Naive thymus-derived CD4-positive, alpha-beta T cell (primary cell): Measurements from ENCODE around the gene OSBPL3. TPM values are rescaled to one million over a fixed set of nuclear protein-coding genes. Genes with fewer than 3 reads are reported as not detected.

Experiments
- ATAC-seq: fragments of 150-1000 bp; cut with Tn5 transposase; 2 replicates; pipeline ENCODE4 v1.10.0; 2021; ENCODE audit warnings: mild to moderate bottlenecking, moderate library complexity
- CTCF ChIA-PET: fragments of 350-600 bp; sonication (Branson Sonifier 250); formaldehyde crosslinking; loops from one replicate; lab custom pipeline; 2021; ENCODE audit warnings: antibody characterized with exemption; lab: Charles Lee
- POLR2A ChIA-PET: fragments of 350-600 bp; sonication (Branson Sonifier 250); formaldehyde crosslinking; loops from one replicate; lab custom pipeline; 2021; ENCODE audit warnings: antibody characterized with exemption, inconsistent platforms; lab: Charles Lee
- DNase-seq, 9 donors: peaks; one replicate each; pipeline versions ENCODE4 v3.0.0 to v3.0.0-alpha.2; 2020 to 2022; ENCODE audit warnings: mixed read lengths in 1 of 9
- H3K27ac ChIP-seq: one replicate; pipeline ENCODE4 v1.7.0; 2013; ENCODE audit warnings: mild to moderate bottlenecking, low read depth, low read length, moderate library complexity
- H3K27me3 ChIP-seq, 2 donors: one replicate each; pipeline ENCODE4 v1.7.0; 2013; ENCODE audit warnings: low read length in 2 of 2, mild to moderate bottlenecking in 2 of 2, moderate library complexity in 2 of 2; ENCODE audit not compliant: control insufficient read depth in 2 of 2, insufficient read depth in 2 of 2
- H3K36me3 ChIP-seq, 3 experiments: 1 replicate in 2 of 3; 2 replicates in 1 of 3; pipeline ENCODE4 v1.7.0; 2013; ENCODE audit warnings: low read length in 3 of 3, mild to moderate bottlenecking in 3 of 3, moderate library complexity in 1 of 3; ENCODE audit not compliant: insufficient read depth in 3 of 3, control insufficient read depth in 2 of 3
- H3K4me1 ChIP-seq, 2 donors: one replicate each; pipeline ENCODE4 v1.7.0; 2013; ENCODE audit warnings: low read length in 2 of 2, mild to moderate bottlenecking in 2 of 2, moderate library complexity in 1 of 2; ENCODE audit not compliant: control insufficient read depth in 2 of 2, insufficient read depth in 2 of 2
- H3K4me3 ChIP-seq: 2 replicates; pipeline ENCODE4 v1.7.0; 2013; ENCODE audit warnings: mild to moderate bottlenecking, low read length
- H3K9me3 ChIP-seq, 3 experiments: 1 replicate in 2 of 3; 2 replicates in 1 of 3; pipeline ENCODE4 v1.7.0; 2013; ENCODE audit warnings: low read length in 3 of 3; ENCODE audit not compliant: control insufficient read depth in 2 of 3
- H3K27ac Mint-ChIP-seq, 9 donors: one replicate each; pipeline ENCODE4 v1.8.0; 2020 to 2022; ENCODE audit warnings: mixed read lengths in 9 of 9, mild to moderate bottlenecking in 8 of 9, moderate library complexity in 5 of 9, inconsistent platforms in 2 of 9
- H3K27me3 Mint-ChIP-seq, 5 donors: one replicate each; pipeline ENCODE4 v1.8.0; 2021 to 2022; ENCODE audit warnings: mixed read lengths in 5 of 5, mild to moderate bottlenecking in 1 of 5
- H3K36me3 Mint-ChIP-seq, 5 donors: one replicate each; pipeline ENCODE4 v1.8.0; 2020 to 2022; ENCODE audit warnings: mixed read lengths in 5 of 5, mild to moderate bottlenecking in 3 of 5, inconsistent platforms in 1 of 5
- H3K4me1 Mint-ChIP-seq, 7 donors: one replicate each; pipeline ENCODE4 v1.8.0; 2020 to 2022; ENCODE audit warnings: mixed read lengths in 7 of 7, mild to moderate bottlenecking in 3 of 7, inconsistent platforms in 1 of 7
- H3K4me3 Mint-ChIP-seq, 10 donors: one replicate each; pipeline ENCODE4 v1.8.0; 2020 to 2022; ENCODE audit warnings: mild to moderate bottlenecking in 10 of 10, mixed read lengths in 10 of 10, moderate library complexity in 6 of 10, inconsistent platforms in 2 of 10
- H3K9me3 Mint-ChIP-seq, 11 donors: one replicate each; pipeline ENCODE4 v1.8.0; 2020 to 2022; ENCODE audit warnings: mixed read lengths in 11 of 11, mild to moderate bottlenecking in 4 of 11, inconsistent platforms in 1 of 11, moderate library complexity in 1 of 11
- intact Hi-C, 2 donors: fragments of 100-400 bp; cut with micrococcal nuclease; formaldehyde crosslinking; loops; one replicate each; pipeline ENCODE4 v1.15.1; 2023
- polyA plus RNA-seq, 2 donors: library from polyadenylated mRNA; unstranded; fragments of 300-500 nt; fragmentation: Illumina TruSeq; gene quantifications; one replicate each; pipeline ENCODE4 v1.2.3, GENCODE V29; 2021
- total RNA-seq, 6 experiments: library from RNA in 5 of 6; stranded (reverse) in 5 of 6; gene quantifications; 1 replicate in 5 of 6; 2 replicates in 1 of 6; pipeline ENCODE4 v1.2.3 and lab custom pipeline; 2021 to 2026

Gene OSBPL3
- total and polyA plus RNA-seq, 7 experiments from 2014 or later = 4.5 to 75.7 (median 19.2) TPM

GRCh38 chr7:24877790-24878311, 102.1 kb downstream of the OSBPL3 start:
- Mint-ChIP-seq H3K4me3 (peak overlapping the region in 1 of 10 donors; percentile 49), H3K4me1 (peaks cover 0 to 53% (median 0%) of the 10 kb centered on the region in 7 donors), H3K27me3 (no peaks in the 10 kb centered on the region), H3K27ac (peak overlapping the region in 2 of 9 donors; percentile 59 to 72), H3K9me3 (no peaks in the 10 kb centered on the region), H3K36me3 (peaks cover 0 to 10% (median 0%) of the 10 kb centered on the region in 5 donors)
- DNase-seq (peak in 1 of 9 donors; percentile 24), ATAC-seq (peak; percentile 42)
- no peak overlapping the region for H3K27ac ChIP-seq
- H3K4me1 ChIP-seq = no peaks in the 10 kb centered on the region
- H3K4me3 ChIP-seq = no peak overlapping the region
- POLR2A ChIA-PET = no interaction called here
- CTCF ChIA-PET = interaction anchor here (0.6 to 1.1 kb wide), 2 partner anchors 15 to 102 kb away, joined by 3 to 4 read pairs; partner anchors contain the start of gene OSBPL3
- H3K27me3 ChIP-seq = no peaks in the 10 kb centered on the region
- H3K9me3 ChIP-seq = no peaks in the 10 kb centered on the region
- H3K36me3 ChIP-seq = no peaks in the 10 kb centered on the region
- intact Hi-C loops = loop anchor here in 1 of 2 donors (2.0 to 5.0 kb wide), 2 partner anchors 34 to 57 kb away; no protein-coding TSS in a partner anchor

DNA sequence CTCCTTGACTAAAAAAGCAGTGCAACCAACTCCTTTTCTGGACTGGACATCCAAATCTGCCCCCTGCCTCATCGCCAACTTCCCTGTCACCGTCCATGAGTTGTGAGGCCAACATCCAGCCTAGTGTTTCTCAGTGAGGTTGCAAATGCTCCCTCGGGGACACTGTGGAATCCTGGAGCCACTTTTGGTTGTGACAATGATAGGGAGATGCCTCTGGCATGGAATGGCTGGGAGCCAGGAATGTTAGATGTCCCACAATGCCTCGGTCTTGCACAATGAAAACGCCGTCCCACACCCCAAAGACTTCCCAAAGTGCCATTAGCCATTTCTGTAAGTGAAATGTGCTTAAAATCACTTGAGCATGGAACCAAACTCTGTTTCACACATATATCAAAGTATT, 105.2 kb downstream of the OSBPL3 start:
- no peaks in the 10 kb centered on the region for H3K9me3 Mint-ChIP-seq
- H3K4me1 Mint-ChIP-seq = peaks cover 0 to 55% (median 3%) of the 10 kb centered on the region in 7 donors
- ATAC-seq (no peak), DNase-seq (no peak)
- H3K27me3 Mint-ChIP-seq = no peaks in the 10 kb centered on the region
- no peaks in the 10 kb centered on the region for H3K9me3 ChIP-seq
- peaks cover 4 to 18% (median 14%) of the 10 kb centered on the region in 5 donors for H3K36me3 Mint-ChIP-seq
- intact Hi-C loops = loop anchor here in 1 of 2 donors (5.0 kb wide), 1 partner anchor 38 kb away; no protein-coding TSS in a partner anchor
- ChIA-PET POLR2A (no interaction called here), CTCF (no interaction called here)
- no peaks in the 10 kb centered on the region for H3K27me3 ChIP-seq
- no peak overlapping the region for H3K4me3 ChIP-seq
- H3K4me1 ChIP-seq = no peaks in the 10 kb centered on the region
- H3K36me3 ChIP-seq = peaks cover 0 to 7% (median 3%) of the 10 kb centered on the region in 3 experiments
- no peak overlapping the region for H3K4me3 Mint-ChIP-seq
- H3K27ac Mint-ChIP-seq = no peak overlapping the region
- no peak overlapping the region for H3K27ac ChIP-seq

- CTCF ChIA-PET = no interaction called here
- no peak overlapping the region for H3K27ac Mint-ChIP-seq
- H3K27me3 ChIP-seq = no peaks in the 10 kb centered on the region
- no peaks in the 10 kb centered on the region for H3K9me3 Mint-ChIP-seq
- no peak overlapping the region for H3K27ac ChIP-seq
- H3K36me3 ChIP-seq = peaks cover 0 to 7% (median 6%) of the 10 kb centered on the region in 3 experiments
- peaks cover 4 to 23% (median 18%) of the 10 kb centered on the region in 5 donors for H3K36me3 Mint-ChIP-seq
- H3K4me1 Mint-ChIP-seq = peaks cover 0 to 52% (median 3%) of the 10 kb centered on the region in 7 donors
- H3K4me1 ChIP-seq = no peaks in the 10 kb centered on the region
- intact Hi-C loops = no loop called here
- H3K9me3 ChIP-seq = no peaks in the 10 kb centered on the region
- POLR2A ChIA-PET = no interaction called here
- H3K27me3 Mint-ChIP-seq = no peaks in the 10 kb centered on the region
- DNase-seq = no peak
- ATAC-seq = no peak
- H3K4me3 Mint-ChIP-seq = no peak overlapping the region
- no peak overlapping the region for H3K4me3 ChIP-seq
These were observed 106.0 kb downstream of the OSBPL3 start for GRCh38 chr7:24873944-24874343.

DNA sequence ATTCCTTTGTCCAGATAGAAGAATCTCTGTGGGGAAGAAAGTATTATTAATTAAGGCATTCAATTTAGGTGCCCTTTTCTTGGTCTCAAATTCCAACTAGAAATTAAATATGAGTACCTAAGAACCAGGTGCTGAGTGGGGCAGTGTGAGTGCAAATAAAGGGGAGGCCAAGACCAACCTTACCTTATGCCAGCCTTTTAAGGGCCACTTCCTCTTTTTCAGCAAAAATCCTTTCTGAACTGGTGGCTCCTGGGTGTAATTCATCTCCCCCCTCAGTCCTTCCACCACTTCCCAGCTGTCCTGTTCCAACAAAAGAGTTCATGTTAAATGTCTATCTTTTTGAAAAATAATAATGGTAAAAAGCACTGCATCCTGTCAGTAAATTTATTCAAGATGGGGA, 108.2 kb downstream of the OSBPL3 start:
- ChIA-PET POLR2A (interaction anchor here (0.6 kb wide), 1 partner anchor 114 kb away, joined by 3 read pairs; no protein-coding TSS in a partner anchor), CTCF (interaction anchor here (1.0 kb wide), 1 partner anchor 43 kb away, joined by 3 read pairs; no protein-coding TSS in a partner anchor)
- Mint-ChIP-seq H3K36me3 (peaks cover 4 to 41% (median 25%) of the 10 kb centered on the region in 5 donors), H3K4me3 (no peak overlapping the region), H3K9me3 (no peaks in the 10 kb centered on the region), H3K27ac (no peak overlapping the region), H3K4me1 (peaks cover 0 to 40% (median 0%) of the 10 kb centered on the region in 7 donors), H3K27me3 (no peaks in the 10 kb centered on the region)
- H3K27ac ChIP-seq = no peak overlapping the region
- H3K36me3 ChIP-seq = peaks cover 0 to 7% (median 6%) of the 10 kb centered on the region in 3 experiments
- DNase-seq (no peak), ATAC-seq (no peak)
- no peak overlapping the region for H3K4me3 ChIP-seq
- no peaks in the 10 kb centered on the region for H3K4me1 ChIP-seq
- no peaks in the 10 kb centered on the region for H3K9me3 ChIP-seq
- intact Hi-C loops = no loop called here
- no peaks in the 10 kb centered on the region for H3K27me3 ChIP-seq

- ChIA-PET POLR2A (no interaction called here), CTCF (no interaction called here)
- Mint-ChIP-seq H3K4me3 (no peak overlapping the region), H3K9me3 (no peaks in the 10 kb centered on the region), H3K4me1 (peaks cover 0 to 39% (median 0%) of the 10 kb centered on the region in 7 donors), H3K27me3 (no peaks in the 10 kb centered on the region), H3K27ac (peak overlapping the region in 1 of 9 donors; percentile 44), H3K36me3 (peaks cover 4 to 47% (median 25%) of the 10 kb centered on the region in 5 donors)
- H3K4me3 ChIP-seq = no peak overlapping the region
- no peaks in the 10 kb centered on the region for H3K9me3 ChIP-seq
- H3K4me1 ChIP-seq = no peaks in the 10 kb centered on the region
- no peaks in the 10 kb centered on the region for H3K27me3 ChIP-seq
- peaks cover 0 to 7% (median 6%) of the 10 kb centered on the region in 3 experiments for H3K36me3 ChIP-seq
- DNase-seq (no peak), ATAC-seq (no peak)
- H3K27ac ChIP-seq = no peak overlapping the region
- intact Hi-C loops = no loop called here
These were observed 109.2 kb downstream of the OSBPL3 start for GRCh38 chr7:24870766-24871165.

- no peaks in the 10 kb centered on the region for H3K9me3 ChIP-seq
- intact Hi-C loops = no loop called here
- no peak overlapping the region for H3K27ac Mint-ChIP-seq
- no peaks in the 10 kb centered on the region for H3K4me1 ChIP-seq
- DNase-seq (no peak), ATAC-seq (no peak)
- H3K27me3 Mint-ChIP-seq = no peaks in the 10 kb centered on the region
- no peak overlapping the region for H3K27ac ChIP-seq
- no peak overlapping the region for H3K4me3 ChIP-seq
- H3K36me3 ChIP-seq = peaks cover 0 to 7% (median 6%) of the 10 kb centered on the region in 3 experiments
- no peak overlapping the region for H3K4me3 Mint-ChIP-seq
- H3K27me3 ChIP-seq = no peaks in the 10 kb centered on the region
- no peaks in the 10 kb centered on the region for H3K9me3 Mint-ChIP-seq
- ChIA-PET POLR2A (no interaction called here), CTCF (no interaction called here)
- peaks cover 11 to 56% (median 31%) of the 10 kb centered on the region in 5 donors for H3K36me3 Mint-ChIP-seq
- peaks cover 0 to 48% (median 0%) of the 10 kb centered on the region in 7 donors for H3K4me1 Mint-ChIP-seq
These were observed 110.4 kb downstream of the OSBPL3 start for GRCh38 chr7:24869572-24869971.
